Measurements from ENCODE around the gene EEF1B2. TPM values are rescaled to one million over a fixed set of nuclear protein-coding genes. Genes with fewer than 3 reads are reported as not detected.

The EEF1B2 gene
- total and polyA plus RNA-seq, 2 experiments from 2014 or later, result 305 to 673 TPM

GRCh38 chr2:206127656-206128055 lies 32.0 kb upstream of the EEF1B2 start:
- Histone ChIP-seq H2AFZ (no peak overlapping the region), H3K4me1 (ENCODE audit: insufficient read depth) (no peaks in the 10 kb centered on the region), H3K36me3 (ENCODE audit: insufficient read depth) (peaks cover 77% of the 10 kb centered on the region), H3K4me3 (no peak overlapping the region), H3K4me2 (no peak overlapping the region), H3K27ac (ENCODE audit: low read depth) (no peak overlapping the region), H3K27me3 (ENCODE audit: insufficient read depth) (no peaks in the 10 kb centered on the region), H4K20me1 (replicated peaks; ENCODE audit: insufficient read depth) (no peaks in the 10 kb centered on the region), H3K9me2 (ENCODE audit: insufficient read depth) (no peaks in the 10 kb centered on the region), H3K79me2 (replicated peaks; ENCODE audit: insufficient read depth) (no peaks in the 10 kb centered on the region), H3F3A (replicated peaks; ENCODE audit: low read depth) (no peaks in the 10 kb centered on the region)
- no peak overlapping the region for H3K4me3 Mint-ChIP-seq
- ATAC-seq, result peak; percentile 50
- H3K36me3 Mint-ChIP-seq (ENCODE audit: low read depth), result peaks cover 68% of the 10 kb centered on the region
- no peaks in the 10 kb centered on the region for H3K4me1 Mint-ChIP-seq
- no peak overlapping the region for H3K27ac Mint-ChIP-seq
- TF ChIP-seq ZNF114 (CRISPR knock-in tag; IDR thresholded peaks at IDR 0.05) (no peak), CTCF (conservative IDR thresholded peaks at IDR 0.05; ENCODE audit: low read depth in 2 of 2) (peak; percentile 23 to 34; a peak in 2 of 4 replicates)
- peak; percentile 7 for DNase-seq (ENCODE audit: low spot score)
- peaks cover 2% of the 10 kb centered on the region for H3K27me3 Mint-ChIP-seq (ENCODE audit: insufficient read depth, low read depth, poor library complexity)
- H3K9me3 Mint-ChIP-seq, result no peaks in the 10 kb centered on the region

- ATAC-seq (no peak), DNase-seq (ENCODE audit: low spot score) (no peak)
- Histone ChIP-seq H3F3A (replicated peaks; ENCODE audit: low read depth) (peaks cover 7% of the 10 kb centered on the region; the same call in 1 of the 2 replicates), H3K27ac (ENCODE audit: low read depth) (no peak overlapping the region), H3K4me1 (ENCODE audit: insufficient read depth) (no peaks in the 10 kb centered on the region), H4K20me1 (replicated peaks; ENCODE audit: insufficient read depth) (0 out of 2 replicates have a peak, but pooled peaks cover 4% of the 10 kb centered on the region), H3K4me3 (no peak overlapping the region), H3K4me2 (no peak overlapping the region), H3K27me3 (ENCODE audit: insufficient read depth) (no peaks in the 10 kb centered on the region), H3K36me3 (ENCODE audit: insufficient read depth) (peaks cover 64% of the 10 kb centered on the region), H3K9me2 (ENCODE audit: insufficient read depth) (no peaks in the 10 kb centered on the region), H2AFZ (no peak overlapping the region), H3K79me2 (replicated peaks; ENCODE audit: insufficient read depth) (no peaks in the 10 kb centered on the region)
- Mint-ChIP-seq H3K27me3 (ENCODE audit: insufficient read depth, low read depth, poor library complexity) (no peaks in the 10 kb centered on the region), H3K36me3 (ENCODE audit: low read depth) (peaks cover 78% of the 10 kb centered on the region), H3K4me1 (no peaks in the 10 kb centered on the region), H3K4me3 (no peak overlapping the region), H3K27ac (no peak overlapping the region), H3K9me3 (no peaks in the 10 kb centered on the region)
- TF ChIP-seq ETS1 (IDR thresholded peaks at IDR 0.05), result no peak
- no peak for TF ChIP-seq STAT1 (IDR thresholded peaks at IDR 0.05; ENCODE audit: unreplicated experiment)
- TF ChIP-seq ZNF114 (CRISPR knock-in tag; IDR thresholded peaks at IDR 0.05), result no peak
- TF ChIP-seq REST (IDR thresholded peaks at IDR 0.05; ENCODE audit: unreplicated experiment), result no peak
Measured at GRCh38 chr2:206143451-206143850, 16.2 kb upstream of the EEF1B2 start.

Data from GM23338 (cell line).